ENCODE results near the gene NAXE. TPM values are rescaled to one million over a fixed set of nuclear protein-coding genes. Genes with fewer than 3 reads are reported as not detected.

Gene NAXE
- polyA plus RNA-seq, 1 donor from 2014 or later, result 95.7 TPM

DNA sequence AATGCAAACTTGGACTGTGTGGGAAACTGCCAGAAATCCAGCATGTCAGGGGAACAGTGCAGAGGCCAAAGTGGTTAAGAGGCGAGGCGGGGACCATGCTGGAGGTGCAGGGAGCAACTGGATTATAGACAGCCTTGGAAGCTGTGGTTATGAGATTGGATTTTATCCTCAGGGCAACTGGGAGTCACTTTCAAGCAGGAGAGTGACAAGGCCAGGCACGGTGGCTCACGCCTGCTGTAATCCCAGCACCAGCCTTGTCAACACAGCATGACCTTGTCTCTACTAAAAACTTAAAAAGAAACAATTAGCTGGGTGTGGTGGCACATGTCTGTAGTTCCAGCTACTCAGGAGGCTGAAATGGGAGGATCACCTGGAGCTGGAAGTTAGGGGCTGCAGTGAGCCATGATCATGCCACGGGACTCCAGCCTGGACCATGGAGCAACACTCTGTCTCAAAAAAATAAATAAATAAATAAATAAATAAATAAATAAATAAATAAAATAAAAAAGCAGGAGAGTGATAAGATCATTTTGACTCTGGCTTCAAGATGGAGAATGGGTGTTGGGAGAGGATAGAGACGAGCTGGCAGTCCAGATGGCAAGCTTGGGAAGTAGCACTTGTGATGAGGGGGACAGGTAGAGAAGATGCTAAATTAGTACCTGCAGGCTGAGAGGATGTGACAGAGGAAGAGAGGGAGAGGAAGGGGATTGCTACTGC is 31.2 kb downstream of the NAXE start:
- H4K20me1 ChIP-seq (ENCODE audit: insufficient read depth), result no peaks in the 10 kb centered on the region
- no peaks in the 10 kb centered on the region for H3F3A ChIP-seq (ENCODE audit: insufficient read depth, low read length, poor library complexity, severe bottlenecking)
- peaks cover 73% of the 10 kb centered on the region for H3K27me3 ChIP-seq (ENCODE audit: insufficient read depth, low read depth, low read length)
- no peak overlapping the region for H3K27ac ChIP-seq (ENCODE audit: low read length)
- no peaks in the 10 kb centered on the region for H3K9me2 ChIP-seq (ENCODE audit: insufficient read depth, low read length)
- H3K9ac ChIP-seq (ENCODE audit: low read length), result no peak overlapping the region
- H3K79me2 ChIP-seq (replicated peaks; ENCODE audit: insufficient read depth, low read length), result no peaks in the 10 kb centered on the region
- H3K4me3 ChIP-seq (ENCODE audit: low read length), result no peak overlapping the region
- H3K9me3 ChIP-seq (ENCODE audit: low read length), result no peaks in the 10 kb centered on the region
- no peaks in the 10 kb centered on the region for H3K36me3 ChIP-seq (ENCODE audit: insufficient read depth, low read length)
- TF ChIP-seq MXI1 (conservative IDR thresholded peaks at IDR 0.05; ENCODE audit: poor library complexity, severe bottlenecking) (no peak), TAF1 (IDR thresholded peaks at IDR 0.05; ENCODE audit: low read depth) (no peak), POLR2AphosphoS5 (IDR thresholded peaks at IDR 0.05) (no peak), RAD21 (conservative IDR thresholded peaks at IDR 0.05) (no peak), EP300 (conservative IDR thresholded peaks at IDR 0.05; ENCODE audit: poor library complexity, severe bottlenecking) (no peak), EZH2 (IDR thresholded peaks at IDR 0.05; ENCODE audit: borderline replicate concordance, insufficient read depth, low read length, poor library complexity, severe bottlenecking) (no peak), SMC3 (conservative IDR thresholded peaks at IDR 0.05; ENCODE audit: poor library complexity) (no peak)
- TF ChIP-seq, protein P1, sequence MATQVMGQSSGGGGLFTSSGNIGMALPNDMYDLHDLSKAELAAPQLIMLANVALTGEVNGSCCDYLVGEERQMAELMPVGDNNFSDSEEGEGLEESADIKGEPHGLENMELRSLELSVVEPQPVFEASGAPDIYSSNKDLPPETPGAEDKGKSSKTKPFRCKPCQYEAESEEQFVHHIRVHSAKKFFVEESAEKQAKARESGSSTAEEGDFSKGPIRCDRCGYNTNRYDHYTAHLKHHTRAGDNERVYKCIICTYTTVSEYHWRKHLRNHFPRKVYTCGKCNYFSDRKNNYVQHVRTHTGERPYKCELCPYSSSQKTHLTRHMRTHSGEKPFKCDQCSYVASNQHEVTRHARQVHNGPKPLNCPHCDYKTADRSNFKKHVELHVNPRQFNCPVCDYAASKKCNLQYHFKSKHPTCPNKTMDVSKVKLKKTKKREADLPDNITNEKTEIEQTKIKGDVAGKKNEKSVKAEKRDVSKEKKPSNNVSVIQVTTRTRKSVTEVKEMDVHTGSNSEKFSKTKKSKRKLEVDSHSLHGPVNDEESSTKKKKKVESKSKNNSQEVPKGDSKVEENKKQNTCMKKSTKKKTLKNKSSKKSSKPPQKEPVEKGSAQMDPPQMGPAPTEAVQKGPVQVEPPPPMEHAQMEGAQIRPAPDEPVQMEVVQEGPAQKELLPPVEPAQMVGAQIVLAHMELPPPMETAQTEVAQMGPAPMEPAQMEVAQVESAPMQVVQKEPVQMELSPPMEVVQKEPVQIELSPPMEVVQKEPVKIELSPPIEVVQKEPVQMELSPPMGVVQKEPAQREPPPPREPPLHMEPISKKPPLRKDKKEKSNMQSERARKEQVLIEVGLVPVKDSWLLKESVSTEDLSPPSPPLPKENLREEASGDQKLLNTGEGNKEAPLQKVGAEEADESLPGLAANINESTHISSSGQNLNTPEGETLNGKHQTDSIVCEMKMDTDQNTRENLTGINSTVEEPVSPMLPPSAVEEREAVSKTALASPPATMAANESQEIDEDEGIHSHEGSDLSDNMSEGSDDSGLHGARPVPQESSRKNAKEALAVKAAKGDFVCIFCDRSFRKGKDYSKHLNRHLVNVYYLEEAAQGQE (IDR thresholded peaks at IDR 0.05; ENCODE audit: borderline replicate concordance), result no peak
- TF ChIP-seq, protein P2, sequence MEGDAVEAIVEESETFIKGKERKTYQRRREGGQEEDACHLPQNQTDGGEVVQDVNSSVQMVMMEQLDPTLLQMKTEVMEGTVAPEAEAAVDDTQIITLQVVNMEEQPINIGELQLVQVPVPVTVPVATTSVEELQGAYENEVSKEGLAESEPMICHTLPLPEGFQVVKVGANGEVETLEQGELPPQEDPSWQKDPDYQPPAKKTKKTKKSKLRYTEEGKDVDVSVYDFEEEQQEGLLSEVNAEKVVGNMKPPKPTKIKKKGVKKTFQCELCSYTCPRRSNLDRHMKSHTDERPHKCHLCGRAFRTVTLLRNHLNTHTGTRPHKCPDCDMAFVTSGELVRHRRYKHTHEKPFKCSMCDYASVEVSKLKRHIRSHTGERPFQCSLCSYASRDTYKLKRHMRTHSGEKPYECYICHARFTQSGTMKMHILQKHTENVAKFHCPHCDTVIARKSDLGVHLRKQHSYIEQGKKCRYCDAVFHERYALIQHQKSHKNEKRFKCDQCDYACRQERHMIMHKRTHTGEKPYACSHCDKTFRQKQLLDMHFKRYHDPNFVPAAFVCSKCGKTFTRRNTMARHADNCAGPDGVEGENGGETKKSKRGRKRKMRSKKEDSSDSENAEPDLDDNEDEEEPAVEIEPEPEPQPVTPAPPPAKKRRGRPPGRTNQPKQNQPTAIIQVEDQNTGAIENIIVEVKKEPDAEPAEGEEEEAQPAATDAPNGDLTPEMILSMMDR (IDR thresholded peaks at IDR 0.05; ENCODE audit: poor library complexity, severe bottlenecking), result no peak
- no peak overlapping the region for H2AFZ ChIP-seq (ENCODE audit: low read depth, low read length)
- no peak overlapping the region for H3K4me2 ChIP-seq (ENCODE audit: low read length)

DNA sequence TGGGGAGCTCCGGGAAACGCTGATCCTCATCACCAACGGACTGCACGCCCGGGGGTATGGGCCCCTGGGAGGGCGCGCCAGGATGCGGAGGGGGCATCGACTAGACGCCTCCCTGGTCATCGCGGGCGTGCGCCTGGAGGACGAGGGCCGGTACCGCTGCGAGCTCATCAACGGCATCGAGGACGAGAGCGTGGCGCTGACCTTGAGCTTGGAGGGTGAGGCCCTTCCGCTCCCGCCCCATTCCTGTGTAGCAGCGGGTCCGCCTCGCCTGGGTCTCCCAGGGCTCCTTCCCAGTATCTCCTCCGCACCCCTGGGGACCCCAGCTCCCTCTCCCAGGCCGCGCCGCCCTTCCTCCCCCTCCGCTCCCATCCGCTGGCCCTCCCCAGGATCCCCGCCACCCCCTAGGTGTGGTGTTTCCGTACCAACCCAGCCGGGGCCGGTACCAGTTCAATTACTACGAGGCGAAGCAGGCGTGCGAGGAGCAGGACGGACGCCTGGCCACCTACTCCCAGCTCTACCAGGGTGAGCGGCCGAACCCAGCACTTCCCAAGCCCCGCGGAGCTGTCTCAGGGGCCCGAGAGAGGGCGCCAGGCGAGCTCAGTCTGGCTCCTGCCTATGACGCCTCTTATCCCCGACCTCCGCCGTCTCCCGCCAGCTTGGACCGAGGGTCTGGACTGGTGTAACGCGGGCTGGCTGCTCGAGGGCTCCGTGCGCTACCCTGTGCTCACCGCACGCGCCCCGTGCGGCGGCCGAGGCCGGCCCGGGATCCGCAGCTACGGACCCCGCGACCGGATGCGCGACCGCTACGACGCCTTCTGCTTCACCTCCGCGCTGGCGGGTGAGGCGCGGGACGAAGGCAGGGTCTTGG is 32.6 kb downstream of the NAXE start:
- Histone ChIP-seq H3K27ac (ENCODE audit: low read length) (no peak overlapping the region), H3K9me3 (ENCODE audit: low read length) (no peaks in the 10 kb centered on the region), H3F3A (ENCODE audit: insufficient read depth, low read length, poor library complexity, severe bottlenecking) (no peaks in the 10 kb centered on the region), H3K27me3 (ENCODE audit: insufficient read depth, low read depth, low read length) (peaks cover 67% of the 10 kb centered on the region), H3K9me2 (ENCODE audit: insufficient read depth, low read length) (no peaks in the 10 kb centered on the region), H3K9ac (ENCODE audit: low read length) (peak overlapping the region; percentile 42), H3K79me2 (replicated peaks; ENCODE audit: insufficient read depth, low read length) (no peaks in the 10 kb centered on the region), H3K36me3 (ENCODE audit: insufficient read depth, low read length) (no peaks in the 10 kb centered on the region), H2AFZ (ENCODE audit: low read depth, low read length) (no peak overlapping the region), H3K4me2 (ENCODE audit: low read length) (peak overlapping the region; percentile 6), H3K4me3 (ENCODE audit: low read length) (peak overlapping the region; percentile 69), H4K20me1 (ENCODE audit: insufficient read depth) (no peaks in the 10 kb centered on the region)
- TF ChIP-seq SMC3 (conservative IDR thresholded peaks at IDR 0.05; ENCODE audit: poor library complexity) (peak; percentile 44), RAD21 (conservative IDR thresholded peaks at IDR 0.05) (peak; percentile 26), POLR2AphosphoS5 (IDR thresholded peaks at IDR 0.05) (no peak), EP300 (conservative IDR thresholded peaks at IDR 0.05; ENCODE audit: poor library complexity, severe bottlenecking) (no peak), EZH2 (IDR thresholded peaks at IDR 0.05; ENCODE audit: borderline replicate concordance, insufficient read depth, low read length, poor library complexity, severe bottlenecking) (no peak)
- TF ChIP-seq, protein P2 (IDR thresholded peaks at IDR 0.05; ENCODE audit: poor library complexity, severe bottlenecking), result peak; percentile 69

All from neural cell (in vitro differentiated cells).